Stomach (tissue), 9 donors: ENCODE measurements around the gene TMEM260. TPM values are rescaled to one million over a fixed set of nuclear protein-coding genes. Genes with fewer than 3 reads are reported as not detected.
A peak's percentile ranks its signal among the peaks of the same experiment; 100 is the strongest.

Source experiments
- DNase-seq, 2 donors: peaks; one replicate each; pipeline versions ENCODE4 v3.0.0 to v3.0.0-alpha.2; 2013 to 2019
- H3K27ac ChIP-seq, 5 donors: fragments of 200-600 bp in 4 of 5; sonication (generic) in 4 of 5; one replicate each; pipeline ENCODE4 v1.5.1; 2013 to 2019; ENCODE audit warnings: mild to moderate bottlenecking in 1 of 5, moderate library complexity in 1 of 5
- H3K27me3 ChIP-seq, 3 donors: fragments of 200-600 bp; sonication (generic); one replicate each; pipeline ENCODE4 v1.5.1; 2017 to 2019; ENCODE audit warnings: mixed run types in 1 of 3
- H3K36me3 ChIP-seq, 4 donors: fragments of 200-600 bp; sonication (generic); 1 replicate in 3 of 4; 2 replicates in 1 of 4; pipeline ENCODE4 v1.5.1; 2016 to 2019
- H3K4me1 ChIP-seq, 4 donors: fragments of 200-600 bp; sonication (generic); one replicate each; pipeline ENCODE4 v1.5.1; 2016 to 2019
- H3K4me3 ChIP-seq, 4 donors: fragments of 200-600 bp; sonication (generic) in 3 of 4; one replicate each; pipeline ENCODE4 v1.5.1; 2016 to 2019; ENCODE audit warnings: mild to moderate bottlenecking in 1 of 4
- H3K9me3 ChIP-seq, 4 donors: fragments of 200-600 bp; sonication (generic); one replicate each; pipeline ENCODE4 v1.5.1; 2016 to 2019
- EP300 ChIP-seq: sonication (generic); formaldehyde crosslinking; IDR thresholded peaks from one replicate; pipeline ENCODE4 v1.6.1; 2017; ENCODE audit warnings: antibody characterized with exemption
- POLR2A ChIP-seq, 4 donors: fragments of 450-650 bp; IDR thresholded peaks; one replicate each; pipeline ENCODE4 v1.6.1; 2016; ENCODE audit warnings: antibody characterized with exemption in 4 of 4, control low read depth in 2 of 4, mild to moderate bottlenecking in 1 of 4, moderate library complexity in 1 of 4
- POLR2AphosphoS5 ChIP-seq, 3 donors: sonication (generic); formaldehyde crosslinking; IDR thresholded peaks; one replicate each; pipeline ENCODE4 v1.6.1; 2016; ENCODE audit warnings: antibody characterized with exemption in 3 of 3
- WGBS, 5 donors: extraction: QIAGEN DNeasy Blood & Tissue Kit in 3 of 5; methylation state at CpG; one replicate each; pipeline versions ENCODE4 v1.1.5 to v1.1.7; 2013 to 2018; 5-methylcytosine and 5-hydroxymethylcytosine counted together
- intact Hi-C: fragments of 100-400 bp; cut with DNase I; formaldehyde crosslinking; loops from one replicate; pipeline ENCODE4 v1.15.1; 2023; ENCODE audit warnings: low total_unique reads
- polyA plus RNA-seq, 3 donors: library from polyadenylated mRNA; stranded (reverse); fragments of 200-250 nt; gene quantifications; one replicate each; pipeline ENCODE4 v1.2.3, GENCODE V29; 2013
- total RNA-seq, 5 donors: library from RNA; depleted of rRNA; stranded (reverse); fragments of >200 nt; gene quantifications; one replicate each; pipeline versions ENCODE4 v1.1.0 to v1.2.3, GENCODE V29; 2014 to 2016
- TF ChIP-seq, protein P1 (sequence below), 7 experiments: fragments of 450-650 bp in 4 of 7; fragments of 200-600 bp in 3 of 7; sonication (generic) in 3 of 7; IDR thresholded peaks; one replicate each; pipeline ENCODE4 v1.5.1; 2016 to 2019; ENCODE audit warnings: antibody characterized with exemption in 7 of 7, control low read depth in 2 of 7, mild to moderate bottlenecking in 1 of 7
- donor health status: healthy with polysubstance abuse.
- donor health status: Bipolar disorder and iron deficiency.
- donor health status: healthy.

Gene TMEM260
- total and polyA plus RNA-seq, 8 donors = 2.9 to 25.7 (median 9.4) TPM; not detected in 1

DNA sequence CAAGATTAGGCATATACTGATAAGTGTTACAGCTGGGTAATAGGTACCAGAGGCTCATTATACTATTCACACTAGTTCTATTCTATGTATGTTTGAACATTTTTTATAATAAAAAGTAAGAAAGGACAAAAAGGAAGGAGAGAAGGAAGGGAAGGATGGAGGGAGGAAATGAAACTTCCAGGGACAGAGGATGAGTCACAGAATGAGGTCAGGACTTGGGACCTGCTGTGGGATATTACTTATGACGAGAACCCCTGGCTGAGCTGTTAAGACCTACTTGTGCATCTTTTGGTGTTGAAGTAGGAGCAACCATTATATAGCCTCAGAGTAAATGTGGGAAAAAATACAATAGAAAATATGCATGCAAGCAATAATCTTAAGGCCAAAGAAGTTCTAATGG lies 16.7 kb upstream of the TMEM260 start:
- Histone ChIP-seq H3K27ac (no peak overlapping the region), H3K36me3 (no peaks in the 10 kb centered on the region), H3K4me1 (no peaks in the 10 kb centered on the region), H3K27me3 (peaks cover 0 to 30% (median 0%) of the 10 kb centered on the region in 3 donors), H3K4me3 (no peak overlapping the region), H3K9me3 (no peaks in the 10 kb centered on the region)
- WGBS, 5 donors = 81 to 87% (median 82%) methylated on average over 1 of the region's 1 CpG
- DNase-seq = no peak
- TF ChIP-seq, protein P1, sequence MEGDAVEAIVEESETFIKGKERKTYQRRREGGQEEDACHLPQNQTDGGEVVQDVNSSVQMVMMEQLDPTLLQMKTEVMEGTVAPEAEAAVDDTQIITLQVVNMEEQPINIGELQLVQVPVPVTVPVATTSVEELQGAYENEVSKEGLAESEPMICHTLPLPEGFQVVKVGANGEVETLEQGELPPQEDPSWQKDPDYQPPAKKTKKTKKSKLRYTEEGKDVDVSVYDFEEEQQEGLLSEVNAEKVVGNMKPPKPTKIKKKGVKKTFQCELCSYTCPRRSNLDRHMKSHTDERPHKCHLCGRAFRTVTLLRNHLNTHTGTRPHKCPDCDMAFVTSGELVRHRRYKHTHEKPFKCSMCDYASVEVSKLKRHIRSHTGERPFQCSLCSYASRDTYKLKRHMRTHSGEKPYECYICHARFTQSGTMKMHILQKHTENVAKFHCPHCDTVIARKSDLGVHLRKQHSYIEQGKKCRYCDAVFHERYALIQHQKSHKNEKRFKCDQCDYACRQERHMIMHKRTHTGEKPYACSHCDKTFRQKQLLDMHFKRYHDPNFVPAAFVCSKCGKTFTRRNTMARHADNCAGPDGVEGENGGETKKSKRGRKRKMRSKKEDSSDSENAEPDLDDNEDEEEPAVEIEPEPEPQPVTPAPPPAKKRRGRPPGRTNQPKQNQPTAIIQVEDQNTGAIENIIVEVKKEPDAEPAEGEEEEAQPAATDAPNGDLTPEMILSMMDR (IDR thresholded peaks at IDR 0.05) = no peak
- TF ChIP-seq POLR2A (IDR thresholded peaks at IDR 0.05) = no peak
- TF ChIP-seq EP300 = no peak
- no peak for TF ChIP-seq POLR2AphosphoS5 (IDR thresholded peaks at IDR 0.05)
- intact Hi-C loops = no loop called here

DNA sequence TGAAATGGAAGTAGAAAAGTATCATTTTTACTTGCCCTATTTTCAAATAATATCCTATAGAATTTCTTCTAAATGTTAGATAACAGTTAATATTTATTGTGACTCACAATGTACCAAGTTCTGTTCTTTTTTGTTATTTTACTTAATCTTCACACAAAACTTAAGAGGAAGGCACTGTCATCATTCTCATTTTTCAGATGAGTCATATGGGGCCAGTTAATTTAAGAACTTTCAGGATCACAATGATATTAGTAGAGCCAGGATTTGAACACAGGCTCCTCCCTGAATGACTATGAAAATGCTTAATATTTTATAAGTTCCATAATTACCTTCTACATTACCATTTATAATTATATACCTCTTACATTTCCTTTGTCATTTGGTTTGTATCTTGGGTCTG lies 10.4 kb upstream of the TMEM260 start:
- TF ChIP-seq POLR2AphosphoS5 (IDR thresholded peaks at IDR 0.05) = no peak
- TF ChIP-seq, protein P1 (IDR thresholded peaks at IDR 0.05) = no peak
- no peak for TF ChIP-seq POLR2A (IDR thresholded peaks at IDR 0.05)
- no peak for TF ChIP-seq EP300

DNA sequence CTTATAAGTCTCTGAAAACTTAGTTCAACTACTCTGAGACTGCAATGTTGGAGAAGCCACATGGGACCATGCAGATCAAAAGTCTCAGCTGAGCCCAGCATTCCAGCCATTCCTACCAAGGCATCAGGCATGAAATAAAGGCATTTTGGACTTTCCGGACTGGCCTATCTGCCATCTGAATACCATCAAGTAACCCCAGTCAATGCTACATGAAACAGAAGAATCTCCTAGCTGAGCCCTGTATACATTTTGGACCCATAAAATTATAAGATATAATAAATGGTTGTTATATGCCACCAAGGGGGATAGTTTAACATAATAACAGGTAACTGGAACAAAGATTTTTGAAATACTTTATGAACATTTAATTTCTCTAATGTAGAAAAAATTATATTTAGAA lies 9.3 kb upstream of the TMEM260 start:
- intact Hi-C loops = no loop called here
- no peak for DNase-seq
- Histone ChIP-seq H3K27ac (no peak overlapping the region), H3K36me3 (no peaks in the 10 kb centered on the region), H3K4me3 (no peak overlapping the region), H3K9me3 (no peaks in the 10 kb centered on the region), H3K27me3 (peaks cover 0 to 9% (median 0%) of the 10 kb centered on the region in 3 donors), H3K4me1 (no peaks in the 10 kb centered on the region)
- TF ChIP-seq POLR2A (IDR thresholded peaks at IDR 0.05) = no peak
- WGBS, 5 donors = 85 to 100% (median 95%) methylated on average over 1 of the region's 1 CpG

More for the DNA sequence above, 10.4 kb upstream of the TMEM260 start:
- H3K27ac ChIP-seq = no peak overlapping the region
- intact Hi-C loops = no loop called here
- no peaks in the 10 kb centered on the region for H3K4me1 ChIP-seq
- H3K4me3 ChIP-seq = no peak overlapping the region
- no peaks in the 10 kb centered on the region for H3K9me3 ChIP-seq
- no peaks in the 10 kb centered on the region for H3K36me3 ChIP-seq
- no peak for DNase-seq
- peaks cover 0 to 9% (median 0%) of the 10 kb centered on the region in 3 donors for H3K27me3 ChIP-seq

DNA sequence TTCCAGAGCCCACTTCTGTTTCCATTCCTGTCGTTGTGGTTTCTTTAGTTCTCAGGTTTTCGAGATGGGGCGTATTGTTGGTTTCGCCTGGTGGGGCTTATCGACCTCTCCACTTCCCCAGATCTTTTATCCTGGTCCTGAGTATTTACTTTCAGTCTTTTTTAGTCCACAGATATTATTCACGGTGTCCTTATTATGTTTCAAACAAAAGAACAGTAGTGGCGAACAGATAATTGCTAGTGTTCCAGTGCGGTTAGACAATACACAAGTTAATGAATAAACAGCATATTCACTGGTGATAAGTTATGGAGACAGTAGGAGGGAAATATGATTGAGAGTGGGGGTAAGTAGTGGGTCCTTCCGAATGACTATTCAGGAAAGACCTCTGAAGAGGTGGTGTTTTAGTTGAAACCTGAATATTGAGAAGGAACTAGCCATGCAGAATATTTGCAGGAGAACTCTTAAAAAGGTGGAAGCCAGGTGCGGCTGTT lies 668 bp downstream of the TMEM260 start:
- no peak for TF ChIP-seq EP300
- no peak for TF ChIP-seq POLR2A (IDR thresholded peaks at IDR 0.05)
- TF ChIP-seq POLR2AphosphoS5 (IDR thresholded peaks at IDR 0.05) = no peak
- TF ChIP-seq, protein P1 (IDR thresholded peaks at IDR 0.05) = no peak
- H3K4me3 ChIP-seq = peak overlapping the region; percentile 92 to 99 (median 96)
- peaks cover 0 to 2% (median 0%) of the 10 kb centered on the region in 4 donors for H3K36me3 ChIP-seq
- peak overlapping the region; percentile 83 to 91 (median 90) for H3K27ac ChIP-seq
- no peaks in the 10 kb centered on the region for H3K9me3 ChIP-seq
- WGBS, 5 donors = 1 to 5% (median 3%) methylated on average over 10 of the region's 10 CpGs
- peaks cover 9 to 45% (median 25%) of the 10 kb centered on the region in 4 donors for H3K4me1 ChIP-seq
- no peak for DNase-seq
- no peaks in the 10 kb centered on the region for H3K27me3 ChIP-seq
- intact Hi-C loops = no loop called here

DNA sequence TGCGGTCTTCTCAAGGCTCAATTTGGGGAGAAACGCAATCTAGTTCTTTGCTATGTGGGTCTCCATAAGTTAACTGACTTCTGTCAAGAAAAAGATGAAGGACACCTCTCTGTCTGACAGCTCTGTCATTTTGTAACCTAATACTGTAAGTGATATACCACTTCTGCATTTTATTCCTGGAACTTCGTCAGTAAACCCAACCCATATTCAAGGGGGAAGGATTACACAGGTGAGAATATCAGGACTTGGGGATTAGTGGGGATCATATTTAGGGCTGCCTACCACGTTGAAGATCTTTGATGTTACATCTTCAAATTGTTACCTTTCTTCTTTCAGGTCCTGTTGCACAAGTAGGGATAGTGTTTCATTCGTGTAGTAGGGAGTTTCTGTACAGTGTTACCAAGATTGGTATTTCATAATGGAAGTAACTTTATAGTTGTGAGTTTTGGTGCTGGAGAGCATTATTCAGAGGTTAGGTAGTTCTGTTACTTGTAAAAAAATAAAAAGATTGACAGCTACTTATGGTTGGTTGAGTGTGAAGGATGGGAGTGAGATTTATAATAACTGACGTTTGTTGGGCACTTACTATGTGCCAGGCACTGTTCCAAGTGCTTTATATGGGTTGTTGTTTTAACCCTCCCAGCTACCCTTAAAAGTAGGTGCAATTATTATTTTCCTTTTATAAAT lies 1.6 kb downstream of the TMEM260 start:
- Histone ChIP-seq H3K27ac (no peak overlapping the region), H3K36me3 (peaks cover 0 to 11% (median 8%) of the 10 kb centered on the region in 4 donors), H3K9me3 (no peaks in the 10 kb centered on the region), H3K4me1 (peaks cover 9 to 49% (median 25%) of the 10 kb centered on the region in 4 donors), H3K27me3 (no peaks in the 10 kb centered on the region), H3K4me3 (peak overlapping the region; percentile 92 to 99 (median 96))
- WGBS, 5 donors = 52 to 64% (median 60%) methylated on average over 6 of the region's 6 CpGs
- no peak for DNase-seq
- intact Hi-C loops = no loop called here
- TF ChIP-seq EP300 = no peak
- TF ChIP-seq, protein P1 (IDR thresholded peaks at IDR 0.05) = no peak
- no peak for TF ChIP-seq POLR2A (IDR thresholded peaks at IDR 0.05)
- TF ChIP-seq POLR2AphosphoS5 (IDR thresholded peaks at IDR 0.05) = no peak
